GM18505 (cell line): ENCODE results near the gene C3.

Experiments
- ATAC-seq: cut with Tn5 transposase; IDR thresholded peaks from one replicate; pipeline ENCODE4 v1.9.1; 2021; ENCODE audit not compliant: unreplicated experiment
- POLR2A ChIP-seq: IDR thresholded peaks from 4 replicates; pipeline ENCODE4 v1.6.1; 2011; ENCODE audit warnings: borderline replicate concordance; ENCODE audit not compliant: insufficient read depth, insufficient read length; ENCODE audit errors: extremely low read depth

Gene C3

GRCh38 chr19:6632002-6632621, 88.3 kb downstream of the C3 start:
- ATAC-seq: no peak
- TF ChIP-seq POLR2A: no peak
